ENCODE measurements around the gene STEAP3.
A peak's percentile ranks its signal among the peaks of the same experiment; 100 is the strongest.

The STEAP3 gene

DNA sequence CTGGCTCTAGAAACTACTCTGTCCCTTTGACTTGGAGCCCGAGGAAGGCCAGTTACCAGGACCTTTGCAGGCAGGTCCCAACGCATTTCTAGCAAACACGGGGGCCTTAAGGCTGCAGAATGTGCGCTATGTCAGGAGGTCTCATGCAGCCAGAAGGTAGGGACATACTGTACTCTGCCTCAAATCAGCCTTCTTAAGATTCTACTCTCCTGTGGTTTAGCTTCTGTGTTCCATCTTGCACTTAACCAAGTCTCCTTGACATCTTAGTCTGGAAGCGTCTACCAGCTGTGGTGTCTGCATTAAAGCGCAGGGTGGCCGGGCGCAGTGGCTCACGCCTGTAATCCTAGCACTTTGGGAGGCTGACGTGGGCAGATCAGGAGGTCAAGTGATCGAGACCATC, 65.5 kb downstream of the STEAP3 start:
- Histone ChIP-seq H3K36me3 (ENCODE audit: insufficient read depth, low read length) (no peaks in the 10 kb centered on the region), H3K4me3 (no peak overlapping the region), H3K9me3 (ENCODE audit: low read depth, low read length) (no peaks in the 10 kb centered on the region), H3K9ac (ENCODE audit: insufficient read length) (no peak overlapping the region), H3K27ac (no peak overlapping the region)
- TF ChIP-seq POLR2AphosphoS5 (IDR thresholded peaks at IDR 0.05; ENCODE audit: borderline replicate concordance, low read depth, low read length) = no peak
- TF ChIP-seq EZH2 (IDR thresholded peaks at IDR 0.05) = no peak
- TF ChIP-seq FOXP2 (optimal IDR thresholded peaks at IDR 0.05; ENCODE audit: control extremely low read depth, extremely low read length, insufficient read depth) = no peak
- no peak for DNase-seq (ENCODE audit: low read depth, low spot score)

DNA sequence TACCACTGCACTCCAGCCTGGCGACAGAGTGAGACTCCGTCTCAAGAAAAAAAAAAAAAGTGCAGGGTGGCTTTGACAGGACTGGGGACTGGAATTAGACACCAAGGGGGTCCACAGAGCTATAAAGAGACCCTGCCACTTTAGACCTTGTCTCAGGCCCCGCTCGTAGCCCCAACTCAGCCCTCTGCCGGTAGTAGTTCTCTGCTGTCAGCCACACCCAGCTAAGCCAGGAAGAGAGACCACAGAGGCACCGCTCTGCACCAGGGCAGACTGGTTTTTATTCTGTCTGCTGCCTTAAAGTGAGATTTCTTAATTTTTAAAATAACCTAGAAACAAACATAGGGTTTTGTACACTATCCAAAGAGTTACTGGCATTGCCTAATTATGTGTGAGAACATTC, 66.0 kb downstream of the STEAP3 start:
- no peak for DNase-seq (ENCODE audit: low read depth, low spot score)
- TF ChIP-seq POLR2AphosphoS5 (IDR thresholded peaks at IDR 0.05; ENCODE audit: borderline replicate concordance, low read depth, low read length) (no peak), EZH2 (IDR thresholded peaks at IDR 0.05) (no peak), FOXP2 (optimal IDR thresholded peaks at IDR 0.05; ENCODE audit: control extremely low read depth, extremely low read length, insufficient read depth) (no peak)
- Histone ChIP-seq H3K9me3 (ENCODE audit: low read depth, low read length) (no peaks in the 10 kb centered on the region), H3K9ac (ENCODE audit: insufficient read length) (no peak overlapping the region), H3K4me3 (no peak overlapping the region), H3K36me3 (ENCODE audit: insufficient read depth, low read length) (no peaks in the 10 kb centered on the region), H3K27ac (no peak overlapping the region)

DNA sequence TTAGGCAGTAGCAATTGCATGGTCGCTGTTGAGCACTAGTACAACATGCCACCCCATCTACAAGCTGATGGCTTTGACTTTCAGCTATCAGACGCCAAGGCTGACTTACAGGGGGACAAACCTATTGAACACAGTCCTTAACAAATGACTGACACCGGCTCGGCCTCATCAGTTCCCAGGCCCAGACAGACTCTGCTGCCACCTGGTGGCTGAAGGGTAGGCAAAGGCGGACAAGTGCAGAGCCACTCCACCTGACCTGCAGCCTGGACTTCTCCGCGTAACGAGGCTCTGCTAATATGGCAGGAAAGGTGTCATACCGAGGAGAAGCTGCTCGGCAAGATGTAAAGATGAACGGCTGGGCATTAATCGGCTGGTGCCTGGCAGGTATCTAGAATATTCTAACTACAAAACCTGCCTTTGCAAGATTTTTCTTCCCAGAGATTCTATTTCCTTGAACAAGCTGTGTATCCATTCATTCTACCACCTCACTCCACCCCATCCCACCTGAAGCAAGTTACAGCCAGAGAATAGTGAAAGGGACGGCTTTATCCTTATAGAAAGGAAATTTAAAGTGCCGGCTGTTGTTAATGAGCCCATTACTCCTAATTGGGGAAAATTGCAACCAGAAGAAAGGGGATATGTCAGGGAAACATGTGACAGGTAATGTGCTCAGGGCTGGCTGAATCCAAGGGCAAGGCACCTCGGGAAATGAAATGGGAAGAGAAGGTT, 67.4 kb downstream of the STEAP3 start:
- DNase-seq (ENCODE audit: low read depth, low spot score) = no peak
- TF ChIP-seq POLR2AphosphoS5 (IDR thresholded peaks at IDR 0.05; ENCODE audit: borderline replicate concordance, low read depth, low read length) = no peak
- TF ChIP-seq EZH2 (IDR thresholded peaks at IDR 0.05) = no peak
- no peak for TF ChIP-seq FOXP2 (optimal IDR thresholded peaks at IDR 0.05; ENCODE audit: control extremely low read depth, extremely low read length, insufficient read depth)
- no peak overlapping the region for H3K4me3 ChIP-seq
- H3K36me3 ChIP-seq (ENCODE audit: insufficient read depth, low read length) = no peaks in the 10 kb centered on the region
- no peak overlapping the region for H3K9ac ChIP-seq (ENCODE audit: insufficient read length)
- H3K9me3 ChIP-seq (ENCODE audit: low read depth, low read length) = no peaks in the 10 kb centered on the region
- H3K27ac ChIP-seq = no peak overlapping the region

DNA sequence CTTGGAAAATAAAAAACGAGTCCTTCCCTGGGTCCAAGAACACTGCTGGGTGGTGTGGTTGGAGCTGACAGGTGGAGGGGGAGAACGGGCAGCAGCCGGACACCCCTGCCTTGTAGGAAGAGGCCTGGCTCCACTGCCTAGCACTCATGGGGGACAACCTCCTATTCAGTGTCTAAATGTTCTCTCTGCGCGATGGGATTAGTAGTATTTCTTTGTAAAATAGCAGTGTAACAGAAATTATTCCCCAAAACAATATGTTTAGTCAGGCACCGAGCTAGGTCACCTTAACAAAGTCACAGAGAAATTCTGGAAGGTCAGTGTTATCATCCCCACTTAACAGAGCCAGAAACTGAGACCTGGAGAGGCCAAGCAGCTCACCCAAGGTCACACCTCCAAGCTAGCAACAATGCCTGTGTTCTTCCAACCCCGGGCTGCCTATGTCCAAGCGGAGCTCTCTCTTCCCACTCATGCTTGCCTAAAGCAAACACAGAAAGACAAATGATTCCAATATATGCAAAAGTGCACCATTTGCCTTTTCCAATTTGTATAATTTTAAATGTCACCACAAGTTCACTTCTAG, 68.0 kb downstream of the STEAP3 start:
- Histone ChIP-seq H3K27ac (no peak overlapping the region), H3K9me3 (ENCODE audit: low read depth, low read length) (no peaks in the 10 kb centered on the region), H3K9ac (ENCODE audit: insufficient read length) (peak overlapping the region; percentile 41), H3K36me3 (ENCODE audit: insufficient read depth, low read length) (no peaks in the 10 kb centered on the region), H3K4me3 (no peak overlapping the region)
- no peak for DNase-seq (ENCODE audit: low read depth, low spot score)
- TF ChIP-seq FOXP2 (optimal IDR thresholded peaks at IDR 0.05; ENCODE audit: control extremely low read depth, extremely low read length, insufficient read depth) (no peak), EZH2 (IDR thresholded peaks at IDR 0.05) (no peak), POLR2AphosphoS5 (IDR thresholded peaks at IDR 0.05; ENCODE audit: borderline replicate concordance, low read depth, low read length) (no peak)

DNA sequence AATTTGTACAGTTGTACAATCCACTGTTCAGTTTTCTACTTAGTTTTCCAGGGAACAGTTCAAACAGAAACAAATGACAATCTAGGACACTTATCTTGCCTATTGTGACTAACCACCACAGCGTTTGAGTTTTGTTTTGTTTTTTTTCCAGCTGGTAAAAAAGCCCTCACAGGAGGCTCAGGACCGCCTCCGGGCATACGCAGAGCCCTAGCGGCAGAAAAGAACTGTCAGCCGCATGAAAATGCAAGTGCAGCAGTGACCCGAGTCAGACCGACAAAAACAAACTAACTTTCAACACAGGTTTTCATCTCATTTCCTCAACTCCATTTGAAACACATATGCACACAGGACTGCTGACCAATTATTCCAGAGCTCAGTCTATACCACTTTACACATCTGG, 68.6 kb downstream of the STEAP3 start:
- no peak for DNase-seq (ENCODE audit: low read depth, low spot score)
- Histone ChIP-seq H3K27ac (no peak overlapping the region), H3K36me3 (ENCODE audit: insufficient read depth, low read length) (no peaks in the 10 kb centered on the region), H3K9me3 (ENCODE audit: low read depth, low read length) (no peaks in the 10 kb centered on the region), H3K4me3 (no peak overlapping the region), H3K9ac (ENCODE audit: insufficient read length) (peak overlapping the region; percentile 41)
- TF ChIP-seq EZH2 (IDR thresholded peaks at IDR 0.05) (no peak), POLR2AphosphoS5 (IDR thresholded peaks at IDR 0.05; ENCODE audit: borderline replicate concordance, low read depth, low read length) (no peak), FOXP2 (optimal IDR thresholded peaks at IDR 0.05; ENCODE audit: control extremely low read depth, extremely low read length, insufficient read depth) (no peak)

DNA sequence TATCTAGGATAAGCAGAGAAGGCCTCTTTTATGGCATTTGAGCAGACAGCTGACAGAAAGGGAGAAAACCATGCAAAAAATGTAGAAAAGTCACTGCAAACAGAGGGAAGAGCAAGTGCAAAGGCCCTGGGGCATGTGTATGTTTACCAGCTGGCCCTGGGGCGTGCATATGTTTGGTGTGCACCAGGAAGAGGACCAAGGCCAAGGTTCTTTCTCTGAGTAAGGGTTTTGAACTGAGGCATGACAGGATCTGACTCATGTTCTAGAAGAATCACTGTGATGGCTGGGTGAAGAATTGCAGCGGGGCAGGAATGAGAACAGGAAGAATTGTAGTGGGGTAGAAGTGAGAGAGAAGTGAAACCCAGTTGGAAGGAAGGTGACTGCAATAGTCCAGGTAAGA, 69.6 kb downstream of the STEAP3 start:
- no peak for DNase-seq (ENCODE audit: low read depth, low spot score)
- H3K36me3 ChIP-seq (ENCODE audit: insufficient read depth, low read length) = no peaks in the 10 kb centered on the region
- no peak overlapping the region for H3K27ac ChIP-seq
- no peaks in the 10 kb centered on the region for H3K9me3 ChIP-seq (ENCODE audit: low read depth, low read length)
- TF ChIP-seq FOXP2 (optimal IDR thresholded peaks at IDR 0.05; ENCODE audit: control extremely low read depth, extremely low read length, insufficient read depth) (no peak), EZH2 (IDR thresholded peaks at IDR 0.05) (no peak), POLR2AphosphoS5 (IDR thresholded peaks at IDR 0.05; ENCODE audit: borderline replicate concordance, low read depth, low read length) (no peak)
- H3K9ac ChIP-seq (ENCODE audit: insufficient read length) = no peak overlapping the region
- H3K4me3 ChIP-seq = no peak overlapping the region

DNA sequence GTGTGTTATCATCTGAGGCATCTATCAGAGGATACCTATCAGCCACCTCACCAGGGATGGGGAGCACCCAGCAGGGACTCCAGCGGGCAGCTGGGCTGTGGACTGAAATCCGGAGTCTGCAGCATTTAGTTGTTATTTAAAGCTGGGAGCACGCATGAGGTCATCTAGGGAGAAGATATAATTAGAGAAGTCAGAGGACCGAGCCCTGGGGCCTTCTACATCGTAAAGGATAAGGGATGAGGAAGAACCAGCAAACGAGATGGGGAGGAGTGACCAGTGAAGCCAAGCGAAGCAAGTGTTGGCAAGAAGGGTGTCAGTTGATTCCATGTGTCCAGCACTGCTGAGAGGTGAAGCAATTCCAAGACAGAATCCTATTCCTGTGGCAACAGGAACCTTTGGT, 70.3 kb downstream of the STEAP3 start:
- no peak for DNase-seq (ENCODE audit: low read depth, low spot score)
- H3K4me3 ChIP-seq = no peak overlapping the region
- H3K9ac ChIP-seq (ENCODE audit: insufficient read length) = no peak overlapping the region
- no peak overlapping the region for H3K27ac ChIP-seq
- H3K36me3 ChIP-seq (ENCODE audit: insufficient read depth, low read length) = no peaks in the 10 kb centered on the region
- TF ChIP-seq EZH2 (IDR thresholded peaks at IDR 0.05) (no peak), POLR2AphosphoS5 (IDR thresholded peaks at IDR 0.05; ENCODE audit: borderline replicate concordance, low read depth, low read length) (no peak), FOXP2 (optimal IDR thresholded peaks at IDR 0.05; ENCODE audit: control extremely low read depth, extremely low read length, insufficient read depth) (no peak)
- H3K9me3 ChIP-seq (ENCODE audit: low read depth, low read length) = no peaks in the 10 kb centered on the region

DNA sequence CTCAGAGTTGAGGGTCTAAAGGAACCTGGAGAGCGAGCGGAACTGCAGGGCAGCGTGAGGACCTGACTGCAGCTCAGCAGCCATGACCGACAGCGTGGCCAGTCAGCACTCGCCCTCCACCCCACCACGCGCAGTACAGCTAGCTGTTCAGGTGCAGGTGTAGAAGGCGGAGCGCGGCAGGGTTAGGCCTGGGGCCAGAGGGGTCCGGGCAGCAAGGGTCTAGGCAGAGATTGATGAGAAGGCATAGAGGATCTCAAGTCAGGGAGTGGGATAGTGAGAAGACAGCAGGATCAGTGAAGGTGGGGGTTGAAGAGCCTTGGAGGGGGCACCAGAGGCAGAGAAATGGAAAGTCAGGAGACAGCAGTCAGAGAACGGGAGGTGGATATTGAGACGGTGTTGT, 71.0 kb downstream of the STEAP3 start:
- H3K9ac ChIP-seq (ENCODE audit: insufficient read length) = no peak overlapping the region
- TF ChIP-seq FOXP2 (optimal IDR thresholded peaks at IDR 0.05; ENCODE audit: control extremely low read depth, extremely low read length, insufficient read depth) (no peak), POLR2AphosphoS5 (IDR thresholded peaks at IDR 0.05; ENCODE audit: borderline replicate concordance, low read depth, low read length) (no peak), EZH2 (IDR thresholded peaks at IDR 0.05) (no peak)
- no peaks in the 10 kb centered on the region for H3K9me3 ChIP-seq (ENCODE audit: low read depth, low read length)
- H3K4me3 ChIP-seq = no peak overlapping the region
- H3K36me3 ChIP-seq (ENCODE audit: insufficient read depth, low read length) = no peaks in the 10 kb centered on the region
- DNase-seq (ENCODE audit: low read depth, low spot score) = no peak
- H3K27ac ChIP-seq = no peak overlapping the region
